ENCODE measurements around the gene ARHGAP28. TPM values are rescaled to one million over a fixed set of nuclear protein-coding genes. Genes with fewer than 3 reads are reported as not detected.
A peak's percentile ranks its signal among the peaks of the same experiment; 100 is the strongest.

The ARHGAP28 gene
- polyA plus RNA-seq, 1 experiment, result 5.3 TPM

DNA sequence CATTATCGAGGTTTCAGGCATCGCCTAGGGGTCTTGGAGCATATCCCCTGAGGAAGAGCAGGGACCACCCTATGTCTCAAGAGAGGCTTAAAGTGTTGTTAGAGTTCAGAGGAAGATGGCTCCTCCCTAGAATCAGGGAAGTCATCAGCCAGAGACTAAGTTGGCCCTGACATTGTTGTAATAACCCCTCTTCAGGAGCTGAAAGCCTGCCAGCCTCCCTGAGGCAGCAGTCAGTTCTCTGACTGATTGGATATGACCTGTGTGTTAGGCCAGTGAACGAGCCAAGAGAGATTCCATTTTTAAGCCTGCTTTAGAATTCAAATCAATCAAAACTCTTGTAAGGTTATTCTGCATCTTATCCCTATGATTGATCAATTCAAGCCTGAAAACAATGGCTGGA, 34.9 kb downstream of the ARHGAP28 start:
- 0 out of 2 replicates have a peak, but pooled peaks cover 2% of the 10 kb centered on the region for H3K27me3 ChIP-seq (ENCODE audit: control insufficient read depth, insufficient read depth, low read length)
- H3K4me3 ChIP-seq (ENCODE audit: low read depth, low read length), result no peak overlapping the region
- POLR2A ChIA-PET, result no interaction called here
- H3K36me3 ChIP-seq (ENCODE audit: control insufficient read depth, insufficient read depth, low read length), result no peaks in the 10 kb centered on the region
- TF ChIP-seq, protein P1, sequence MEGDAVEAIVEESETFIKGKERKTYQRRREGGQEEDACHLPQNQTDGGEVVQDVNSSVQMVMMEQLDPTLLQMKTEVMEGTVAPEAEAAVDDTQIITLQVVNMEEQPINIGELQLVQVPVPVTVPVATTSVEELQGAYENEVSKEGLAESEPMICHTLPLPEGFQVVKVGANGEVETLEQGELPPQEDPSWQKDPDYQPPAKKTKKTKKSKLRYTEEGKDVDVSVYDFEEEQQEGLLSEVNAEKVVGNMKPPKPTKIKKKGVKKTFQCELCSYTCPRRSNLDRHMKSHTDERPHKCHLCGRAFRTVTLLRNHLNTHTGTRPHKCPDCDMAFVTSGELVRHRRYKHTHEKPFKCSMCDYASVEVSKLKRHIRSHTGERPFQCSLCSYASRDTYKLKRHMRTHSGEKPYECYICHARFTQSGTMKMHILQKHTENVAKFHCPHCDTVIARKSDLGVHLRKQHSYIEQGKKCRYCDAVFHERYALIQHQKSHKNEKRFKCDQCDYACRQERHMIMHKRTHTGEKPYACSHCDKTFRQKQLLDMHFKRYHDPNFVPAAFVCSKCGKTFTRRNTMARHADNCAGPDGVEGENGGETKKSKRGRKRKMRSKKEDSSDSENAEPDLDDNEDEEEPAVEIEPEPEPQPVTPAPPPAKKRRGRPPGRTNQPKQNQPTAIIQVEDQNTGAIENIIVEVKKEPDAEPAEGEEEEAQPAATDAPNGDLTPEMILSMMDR (IDR thresholded peaks at IDR 0.05; ENCODE audit: insufficient read depth, low read depth, low read length), result no peak
- DNase-seq (ENCODE audit: low read depth), result no peak
- CTCF ChIA-PET, result interaction anchor here (1.1 to 1.5 kb wide), 2 partner anchors 9 to 12 kb away, joined by 3 to 4 read pairs; no protein-coding TSS in a partner anchor

DNA sequence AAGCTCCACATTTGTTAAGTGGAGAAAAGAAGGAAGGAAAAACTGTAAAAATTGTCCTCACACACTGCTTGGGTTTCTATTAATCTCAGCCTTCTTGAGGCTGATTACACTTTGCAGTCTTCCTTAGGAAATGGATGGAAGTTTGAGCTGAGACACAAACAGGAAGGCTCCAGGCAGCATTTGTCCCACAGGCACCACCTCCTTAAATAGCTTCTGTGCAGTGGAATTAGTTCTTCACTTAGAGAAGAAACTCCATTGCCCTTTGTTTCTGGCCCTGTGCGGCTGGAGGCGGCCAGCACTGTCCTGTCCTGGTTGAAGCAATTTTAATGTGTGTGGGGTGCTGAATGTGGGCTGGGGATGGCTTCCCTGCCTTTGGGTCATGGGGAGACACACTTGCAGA, 44.3 kb downstream of the ARHGAP28 start:
- no peak overlapping the region for H3K4me3 ChIP-seq (ENCODE audit: low read depth, low read length)
- TF ChIP-seq, protein P1 (IDR thresholded peaks at IDR 0.05; ENCODE audit: insufficient read depth, low read depth, low read length), result no peak
- ChIA-PET POLR2A (interaction anchor here (0.6 kb wide), 1 partner anchor 32 kb away, joined by 4 read pairs; no protein-coding TSS in a partner anchor), CTCF (interaction anchor here (0.6 to 2.0 kb wide), 5 partner anchors 9 to 230 kb away, joined by 3 to 6 read pairs (median 4); no protein-coding TSS in a partner anchor)
- no peaks in the 10 kb centered on the region for H3K36me3 ChIP-seq (ENCODE audit: control insufficient read depth, insufficient read depth, low read length)
- H3K27me3 ChIP-seq (ENCODE audit: control insufficient read depth, insufficient read depth, low read length), result 0 out of 2 replicates have a peak, but pooled peaks cover 2% of the 10 kb centered on the region
- no peak for DNase-seq (ENCODE audit: low read depth)

DNA sequence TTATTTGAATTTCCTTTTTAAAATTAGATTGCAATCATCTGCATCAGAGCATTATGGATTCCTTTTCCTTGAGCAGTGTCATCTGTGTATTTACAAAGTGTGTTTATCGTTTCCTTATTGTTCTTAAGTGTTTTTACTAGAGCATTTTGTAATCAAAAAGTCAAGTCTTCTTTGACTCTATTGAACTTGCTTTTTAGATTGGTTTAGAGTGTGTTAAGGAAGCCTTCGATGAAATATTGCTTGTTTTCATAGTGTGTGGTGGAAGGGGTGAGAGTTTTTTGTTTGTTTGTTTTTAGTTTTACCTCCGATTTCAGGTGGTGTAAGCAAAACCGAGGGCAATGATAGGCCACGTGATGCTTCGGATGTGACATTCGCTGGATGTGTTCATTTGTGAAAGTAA, 45.7 kb downstream of the ARHGAP28 start:
- ChIA-PET CTCF (interaction anchor here (1.3 kb wide), 1 partner anchor 232 kb away, joined by 4 read pairs; no protein-coding TSS in a partner anchor), POLR2A (interaction anchor here (1.3 kb wide), 1 partner anchor 22 kb away, joined by 8 read pairs; no protein-coding TSS in a partner anchor)
- DNase-seq (ENCODE audit: low read depth), result no peak
- no peaks in the 10 kb centered on the region for H3K27me3 ChIP-seq (ENCODE audit: control insufficient read depth, insufficient read depth, low read length)
- TF ChIP-seq, protein P1 (IDR thresholded peaks at IDR 0.05; ENCODE audit: insufficient read depth, low read depth, low read length), result no peak
- no peak overlapping the region for H3K4me3 ChIP-seq (ENCODE audit: low read depth, low read length)
- H3K36me3 ChIP-seq (ENCODE audit: control insufficient read depth, insufficient read depth, low read length), result no peaks in the 10 kb centered on the region; the same call in 1 of the 2 replicates

DNA sequence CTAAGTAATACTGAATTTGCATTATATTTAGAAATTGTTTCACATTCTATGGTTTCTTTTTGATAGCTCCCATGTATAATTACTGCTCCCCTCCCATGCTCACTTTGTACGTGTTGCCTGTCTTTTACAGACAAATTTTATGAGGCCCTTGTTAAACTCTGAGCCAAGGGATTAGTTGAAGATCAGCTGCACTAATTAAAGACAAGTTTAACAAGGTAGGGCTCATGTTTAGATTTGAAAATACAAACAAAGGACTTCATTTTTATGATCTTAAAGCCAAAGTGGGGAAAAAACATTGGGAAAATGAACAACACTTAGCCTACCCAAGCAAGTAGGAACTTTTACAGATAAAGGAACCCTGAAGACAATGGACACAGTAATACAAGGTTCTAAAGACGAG, 46.2 kb downstream of the ARHGAP28 start:
- no peaks in the 10 kb centered on the region; the same call in 1 of the 2 replicates for H3K36me3 ChIP-seq (ENCODE audit: control insufficient read depth, insufficient read depth, low read length)
- POLR2A ChIA-PET, result interaction anchor here (1.3 kb wide), 1 partner anchor 23 kb away, joined by 8 read pairs; no protein-coding TSS in a partner anchor
- CTCF ChIA-PET, result interaction anchor here (0.6 to 1.7 kb wide), 3 partner anchors 14 to 232 kb away, joined by 3 to 4 read pairs (median 4); no protein-coding TSS in a partner anchor
- H3K27me3 ChIP-seq (ENCODE audit: control insufficient read depth, insufficient read depth, low read length), result no peaks in the 10 kb centered on the region
- H3K4me3 ChIP-seq (ENCODE audit: low read depth, low read length), result no peak overlapping the region
- DNase-seq (ENCODE audit: low read depth), result no peak
- TF ChIP-seq, protein P1 (IDR thresholded peaks at IDR 0.05; ENCODE audit: insufficient read depth, low read depth, low read length), result no peak

DNA sequence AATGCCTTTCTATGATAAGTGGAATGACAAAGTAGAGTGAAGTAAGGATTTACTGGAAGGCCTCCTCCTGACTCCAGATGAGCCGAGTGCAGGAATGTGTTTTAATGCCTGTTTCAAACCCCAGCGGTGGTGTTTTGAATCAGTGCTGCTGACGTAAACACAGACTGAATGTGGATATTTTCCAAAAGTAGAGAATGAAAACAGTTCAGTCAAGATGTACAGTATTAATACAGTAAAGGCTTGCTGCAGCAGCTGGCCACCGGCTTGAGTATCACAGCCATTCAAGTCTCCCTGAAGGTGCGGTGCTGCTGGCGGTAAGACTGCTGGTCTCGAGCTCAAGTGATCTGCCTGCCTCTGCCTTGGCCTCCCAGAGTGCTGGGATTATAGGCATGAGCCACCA, 46.7 kb downstream of the ARHGAP28 start:
- TF ChIP-seq, protein P1 (IDR thresholded peaks at IDR 0.05; ENCODE audit: insufficient read depth, low read depth, low read length), result no peak
- CTCF ChIA-PET, result interaction anchor here (0.6 to 1.7 kb wide), 3 partner anchors 14 to 233 kb away, joined by 3 to 4 read pairs (median 4); no protein-coding TSS in a partner anchor
- Histone ChIP-seq H3K4me3 (ENCODE audit: low read depth, low read length) (no peak overlapping the region), H3K36me3 (ENCODE audit: control insufficient read depth, insufficient read depth, low read length) (no peaks in the 10 kb centered on the region; the same call in 1 of the 2 replicates), H3K27me3 (ENCODE audit: control insufficient read depth, insufficient read depth, low read length) (no peaks in the 10 kb centered on the region)
- peak; percentile 72 for DNase-seq (ENCODE audit: low read depth)
- POLR2A ChIA-PET, result interaction anchor here (1.3 kb wide), 1 partner anchor 23 kb away, joined by 8 read pairs; no protein-coding TSS in a partner anchor

All from BJ (cell line).